ENCODE data around the gene OSBPL7. TPM values are rescaled to one million over a fixed set of nuclear protein-coding genes. Genes with fewer than 3 reads are reported as not detected.

Gene OSBPL7
- total and polyA plus RNA-seq, 2 of the 13 experiments (the other 11 are each of a cell fraction or from before 2014, with no cell fraction given) = 4.7 to 6.6 TPM

DNA sequence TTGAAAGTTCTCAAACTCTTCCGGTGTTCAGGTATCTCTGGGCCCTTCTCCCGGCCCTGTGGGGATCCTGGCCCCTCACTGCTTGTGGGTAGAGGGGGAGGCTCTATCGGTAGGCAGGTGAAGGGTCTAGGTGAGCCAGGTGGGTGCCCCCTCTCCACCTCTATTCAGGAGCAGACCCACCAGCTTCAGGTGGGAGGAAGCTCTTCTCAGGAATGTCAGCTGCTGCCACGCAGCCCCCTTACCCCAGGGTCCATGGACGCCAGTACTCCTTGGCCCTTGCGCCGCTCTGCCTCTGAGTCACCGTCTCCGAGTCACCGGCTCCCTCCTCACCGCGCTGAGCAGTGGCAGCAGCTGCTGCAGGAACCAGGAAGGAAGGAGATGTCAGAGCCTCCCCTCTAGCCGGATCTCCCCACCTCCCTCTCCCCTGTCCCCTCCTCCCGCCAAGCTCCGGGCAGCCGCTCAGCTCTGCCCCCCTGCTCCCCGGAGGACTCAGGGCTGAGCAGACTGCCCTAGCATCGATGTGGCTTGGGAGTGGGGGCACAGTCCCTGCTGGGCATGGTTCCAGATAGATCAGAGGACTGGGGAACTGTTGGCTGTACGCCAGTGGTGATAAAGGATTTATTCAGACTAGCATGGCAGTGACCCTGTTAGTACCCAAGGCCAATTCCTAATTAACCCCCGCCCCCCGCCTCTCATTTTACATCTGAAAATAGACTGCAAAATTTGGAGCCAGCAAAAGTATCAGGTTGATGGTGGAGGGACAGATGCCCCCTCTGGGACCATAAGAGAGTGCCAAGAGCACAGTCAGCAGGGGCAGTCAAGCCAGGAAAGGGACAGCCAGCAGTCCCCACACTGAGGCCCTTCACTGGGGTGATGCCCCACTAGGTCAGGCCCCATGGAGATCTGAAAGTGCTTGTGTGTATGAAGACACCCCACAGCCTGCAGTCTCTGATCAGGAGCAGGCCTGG, at the start of gene OSBPL7 (continued):
- TF ChIP-seq, protein P1, sequence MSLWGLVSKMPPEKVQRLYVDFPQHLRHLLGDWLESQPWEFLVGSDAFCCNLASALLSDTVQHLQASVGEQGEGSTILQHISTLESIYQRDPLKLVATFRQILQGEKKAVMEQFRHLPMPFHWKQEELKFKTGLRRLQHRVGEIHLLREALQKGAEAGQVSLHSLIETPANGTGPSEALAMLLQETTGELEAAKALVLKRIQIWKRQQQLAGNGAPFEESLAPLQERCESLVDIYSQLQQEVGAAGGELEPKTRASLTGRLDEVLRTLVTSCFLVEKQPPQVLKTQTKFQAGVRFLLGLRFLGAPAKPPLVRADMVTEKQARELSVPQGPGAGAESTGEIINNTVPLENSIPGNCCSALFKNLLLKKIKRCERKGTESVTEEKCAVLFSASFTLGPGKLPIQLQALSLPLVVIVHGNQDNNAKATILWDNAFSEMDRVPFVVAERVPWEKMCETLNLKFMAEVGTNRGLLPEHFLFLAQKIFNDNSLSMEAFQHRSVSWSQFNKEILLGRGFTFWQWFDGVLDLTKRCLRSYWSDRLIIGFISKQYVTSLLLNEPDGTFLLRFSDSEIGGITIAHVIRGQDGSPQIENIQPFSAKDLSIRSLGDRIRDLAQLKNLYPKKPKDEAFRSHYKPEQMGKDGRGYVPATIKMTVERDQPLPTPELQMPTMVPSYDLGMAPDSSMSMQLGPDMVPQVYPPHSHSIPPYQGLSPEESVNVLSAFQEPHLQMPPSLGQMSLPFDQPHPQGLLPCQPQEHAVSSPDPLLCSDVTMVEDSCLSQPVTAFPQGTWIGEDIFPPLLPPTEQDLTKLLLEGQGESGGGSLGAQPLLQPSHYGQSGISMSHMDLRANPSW (CRISPR knock-in tag; IDR thresholded peaks at IDR 0.05; ENCODE audit: borderline replicate concordance) = no peak
- TF ChIP-seq ZNF282 (IDR thresholded peaks at IDR 0.05; ENCODE audit: partially characterized antibody) = no peak
- TF ChIP-seq, protein P2, sequence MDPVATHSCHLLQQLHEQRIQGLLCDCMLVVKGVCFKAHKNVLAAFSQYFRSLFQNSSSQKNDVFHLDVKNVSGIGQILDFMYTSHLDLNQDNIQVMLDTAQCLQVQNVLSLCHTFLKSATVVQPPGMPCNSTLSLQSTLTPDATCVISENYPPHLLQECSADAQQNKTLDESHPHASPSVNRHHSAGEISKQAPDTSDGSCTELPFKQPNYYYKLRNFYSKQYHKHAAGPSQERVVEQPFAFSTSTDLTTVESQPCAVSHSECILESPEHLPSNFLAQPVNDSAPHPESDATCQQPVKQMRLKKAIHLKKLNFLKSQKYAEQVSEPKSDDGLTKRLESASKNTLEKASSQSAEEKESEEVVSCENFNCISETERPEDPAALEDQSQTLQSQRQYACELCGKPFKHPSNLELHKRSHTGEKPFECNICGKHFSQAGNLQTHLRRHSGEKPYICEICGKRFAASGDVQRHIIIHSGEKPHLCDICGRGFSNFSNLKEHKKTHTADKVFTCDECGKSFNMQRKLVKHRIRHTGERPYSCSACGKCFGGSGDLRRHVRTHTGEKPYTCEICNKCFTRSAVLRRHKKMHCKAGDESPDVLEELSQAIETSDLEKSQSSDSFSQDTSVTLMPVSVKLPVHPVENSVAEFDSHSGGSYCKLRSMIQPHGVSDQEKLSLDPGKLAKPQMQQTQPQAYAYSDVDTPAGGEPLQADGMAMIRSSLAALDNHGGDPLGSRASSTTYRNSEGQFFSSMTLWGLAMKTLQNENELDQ (CRISPR knock-in tag; IDR thresholded peaks at IDR 0.05; ENCODE audit: borderline replicate concordance) = no peak
- TF ChIP-seq HMG20A (CRISPR knock-in tag; IDR thresholded peaks at IDR 0.05; ENCODE audit: borderline replicate concordance) = no peak
- no peak for TF ChIP-seq ARID3A (IDR thresholded peaks at IDR 0.05; ENCODE audit: low read depth, low read length)
- TF ChIP-seq, protein P3, sequence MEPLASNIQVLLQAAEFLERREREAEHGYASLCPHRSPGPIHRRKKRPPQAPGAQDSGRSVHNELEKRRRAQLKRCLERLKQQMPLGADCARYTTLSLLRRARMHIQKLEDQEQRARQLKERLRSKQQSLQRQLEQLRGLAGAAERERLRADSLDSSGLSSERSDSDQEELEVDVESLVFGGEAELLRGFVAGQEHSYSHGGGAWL (CRISPR knock-in tag; IDR thresholded peaks at IDR 0.05) = 0 out of 2 replicates have a peak, but pooled peaks have one; percentile 27
- TF ChIP-seq, protein P4, sequence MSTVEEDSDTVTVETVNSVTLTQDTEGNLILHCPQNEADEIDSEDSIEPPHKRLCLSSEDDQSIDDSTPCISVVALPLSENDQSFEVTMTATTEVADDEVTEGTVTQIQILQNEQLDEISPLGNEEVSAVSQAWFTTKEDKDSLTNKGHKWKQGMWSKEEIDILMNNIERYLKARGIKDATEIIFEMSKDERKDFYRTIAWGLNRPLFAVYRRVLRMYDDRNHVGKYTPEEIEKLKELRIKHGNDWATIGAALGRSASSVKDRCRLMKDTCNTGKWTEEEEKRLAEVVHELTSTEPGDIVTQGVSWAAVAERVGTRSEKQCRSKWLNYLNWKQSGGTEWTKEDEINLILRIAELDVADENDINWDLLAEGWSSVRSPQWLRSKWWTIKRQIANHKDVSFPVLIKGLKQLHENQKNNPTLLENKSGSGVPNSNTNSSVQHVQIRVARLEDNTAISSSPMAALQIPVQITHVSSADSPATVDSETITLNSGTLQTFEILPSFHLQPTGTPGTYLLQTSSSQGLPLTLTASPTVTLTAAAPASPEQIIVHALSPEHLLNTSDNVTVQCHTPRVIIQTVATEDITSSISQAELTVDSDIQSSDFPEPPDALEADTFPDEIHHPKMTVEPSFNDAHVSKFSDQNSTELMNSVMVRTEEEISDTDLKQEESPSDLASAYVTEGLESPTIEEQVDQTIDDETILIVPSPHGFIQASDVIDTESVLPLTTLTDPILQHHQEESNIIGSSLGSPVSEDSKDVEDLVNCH (CRISPR knock-in tag; IDR thresholded peaks at IDR 0.05) = no peak
- peak; percentile 73 for TF ChIP-seq DMAP1 (CRISPR knock-in tag; IDR thresholded peaks at IDR 0.05)
- TF ChIP-seq, protein P5, sequence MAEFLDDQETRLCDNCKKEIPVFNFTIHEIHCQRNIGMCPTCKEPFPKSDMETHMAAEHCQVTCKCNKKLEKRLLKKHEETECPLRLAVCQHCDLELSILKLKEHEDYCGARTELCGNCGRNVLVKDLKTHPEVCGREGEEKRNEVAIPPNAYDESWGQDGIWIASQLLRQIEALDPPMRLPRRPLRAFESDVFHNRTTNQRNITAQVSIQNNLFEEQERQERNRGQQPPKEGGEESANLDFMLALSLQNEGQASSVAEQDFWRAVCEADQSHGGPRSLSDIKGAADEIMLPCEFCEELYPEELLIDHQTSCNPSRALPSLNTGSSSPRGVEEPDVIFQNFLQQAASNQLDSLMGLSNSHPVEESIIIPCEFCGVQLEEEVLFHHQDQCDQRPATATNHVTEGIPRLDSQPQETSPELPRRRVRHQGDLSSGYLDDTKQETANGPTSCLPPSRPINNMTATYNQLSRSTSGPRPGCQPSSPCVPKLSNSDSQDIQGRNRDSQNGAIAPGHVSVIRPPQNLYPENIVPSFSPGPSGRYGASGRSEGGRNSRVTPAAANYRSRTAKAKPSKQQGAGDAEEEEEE (CRISPR knock-in tag; IDR thresholded peaks at IDR 0.05; ENCODE audit: borderline replicate concordance) = peak; percentile 24; the same call in 1 of the 2 replicates
- TF ChIP-seq PAX8 (CRISPR knock-in tag; IDR thresholded peaks at IDR 0.05; ENCODE audit: borderline replicate concordance) = no peak
- TF ChIP-seq NPAS2 (CRISPR knock-in tag; IDR thresholded peaks at IDR 0.05; ENCODE audit: borderline replicate concordance) = no peak
- TF ChIP-seq NFYC (CRISPR knock-in tag; IDR thresholded peaks at IDR 0.05) = no peak
- TF ChIP-seq, protein P6, sequence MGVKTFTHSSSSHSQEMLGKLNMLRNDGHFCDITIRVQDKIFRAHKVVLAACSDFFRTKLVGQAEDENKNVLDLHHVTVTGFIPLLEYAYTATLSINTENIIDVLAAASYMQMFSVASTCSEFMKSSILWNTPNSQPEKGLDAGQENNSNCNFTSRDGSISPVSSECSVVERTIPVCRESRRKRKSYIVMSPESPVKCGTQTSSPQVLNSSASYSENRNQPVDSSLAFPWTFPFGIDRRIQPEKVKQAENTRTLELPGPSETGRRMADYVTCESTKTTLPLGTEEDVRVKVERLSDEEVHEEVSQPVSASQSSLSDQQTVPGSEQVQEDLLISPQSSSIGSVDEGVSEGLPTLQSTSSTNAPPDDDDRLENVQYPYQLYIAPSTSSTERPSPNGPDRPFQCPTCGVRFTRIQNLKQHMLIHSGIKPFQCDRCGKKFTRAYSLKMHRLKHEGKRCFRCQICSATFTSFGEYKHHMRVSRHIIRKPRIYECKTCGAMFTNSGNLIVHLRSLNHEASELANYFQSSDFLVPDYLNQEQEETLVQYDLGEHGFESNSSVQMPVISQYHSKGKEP (CRISPR knock-in tag; IDR thresholded peaks at IDR 0.05) = no peak
- no peak for TF ChIP-seq ZNF232 (CRISPR knock-in tag; IDR thresholded peaks at IDR 0.05; ENCODE audit: borderline replicate concordance)

Measured in HepG2 (cell line).